Left ventricle myocardium inferior (tissue), 1 donor: ENCODE data around the gene MAPKAPK2. TPM values are rescaled to one million over a fixed set of nuclear protein-coding genes. Genes with fewer than 3 reads are reported as not detected.

Experiments
- DNase-seq: peaks from one replicate; pipeline ENCODE4 v3.0.0-alpha.2; 2020
- H3K27ac ChIP-seq: fragments of 200-600 bp; replicated peaks from 2 replicates; pipeline ENCODE4 v1.8.0; 2021
- H3K27me3 ChIP-seq: fragments of 200-600 bp; 2 replicates; pipeline ENCODE4 v1.8.0; 2021; ENCODE audit warnings: low read depth
- H3K36me3 ChIP-seq: fragments of 200-600 bp; 2 replicates; pipeline ENCODE4 v1.8.0; 2021
- H3K4me1 ChIP-seq: fragments of 200-600 bp; 2 replicates; pipeline ENCODE4 v1.8.0; 2021
- H3K4me3 ChIP-seq: fragments of 200-600 bp; 2 replicates; pipeline ENCODE4 v1.8.0; 2021; ENCODE audit warnings: mild to moderate bottlenecking, moderate library complexity
- H3K9me3 ChIP-seq: fragments of 200-600 bp; replicated peaks from 2 replicates; pipeline ENCODE4 v1.8.0; 2021
- CTCF ChIP-seq: fragments of 200-600 bp; IDR thresholded peaks from 2 replicates; pipeline ENCODE4 v1.8.0; 2021; ENCODE audit warnings: antibody characterized with exemption, mild to moderate bottlenecking, borderline replicate concordance
- intact Hi-C: fragments of 100-400 bp; cut with micrococcal nuclease; formaldehyde crosslinking; loops from one replicate; pipeline ENCODE4 v1.11.0; 2022
- total RNA-seq: library from RNA; stranded (reverse); fragmentation: NEBNext Ultra II Directional; extraction: Animal tissue kit (Norgen Biotek cat#: 25700); gene quantifications from one replicate; pipeline ENCODE4 v1.2.1, GENCODE V29; 2021
- donor health status: DM: no; HTN: yes; CAD: no; lungs with severe emphysema.

MAPKAPK2 gene
- total RNA-seq, 1 donor from 2014 or later, result 215 TPM

GRCh38 chr1:206716870-206717673 lies 32.4 kb downstream of the MAPKAPK2 start:
- H3K27ac ChIP-seq, result peak overlapping the region; percentile 71
- intact Hi-C loops, result no loop called here
- no peaks in the 10 kb centered on the region for H3K27me3 ChIP-seq
- no peaks in the 10 kb centered on the region for H3K36me3 ChIP-seq
- no peak for TF ChIP-seq CTCF
- no peak overlapping the region for H3K4me3 ChIP-seq
- peaks cover 98% of the 10 kb centered on the region for H3K4me1 ChIP-seq
- no peak for DNase-seq
- no peaks in the 10 kb centered on the region for H3K9me3 ChIP-seq

GRCh38 chr1:206717674-206717989 lies 32.9 kb downstream of the MAPKAPK2 start:
- Histone ChIP-seq H3K27me3 (no peaks in the 10 kb centered on the region), H3K4me3 (no peak overlapping the region), H3K36me3 (no peaks in the 10 kb centered on the region), H3K27ac (peak overlapping the region; percentile 71), H3K9me3 (no peaks in the 10 kb centered on the region), H3K4me1 (peaks cover 98% of the 10 kb centered on the region)
- no peak for TF ChIP-seq CTCF
- DNase-seq, result no peak
- intact Hi-C loops, result no loop called here

- no peaks in the 10 kb centered on the region for H3K36me3 ChIP-seq
- H3K4me3 ChIP-seq, result no peak overlapping the region
- TF ChIP-seq CTCF, result no peak
- DNase-seq, result no peak
- peak overlapping the region; percentile 43 for H3K27ac ChIP-seq
- peaks cover 100% of the 10 kb centered on the region for H3K4me1 ChIP-seq
- no peaks in the 10 kb centered on the region for H3K27me3 ChIP-seq
- no peaks in the 10 kb centered on the region for H3K9me3 ChIP-seq
- intact Hi-C loops, result no loop called here
These were observed 34.6 kb downstream of the MAPKAPK2 start for GRCh38 chr1:206719169-206719839.

- Histone ChIP-seq H3K9me3 (no peaks in the 10 kb centered on the region), H3K27me3 (no peaks in the 10 kb centered on the region), H3K4me3 (no peak overlapping the region), H3K4me1 (peaks cover 100% of the 10 kb centered on the region), H3K36me3 (no peaks in the 10 kb centered on the region), H3K27ac (peak overlapping the region; percentile 93)
- TF ChIP-seq CTCF, result no peak
- no peak for DNase-seq
- intact Hi-C loops, result no loop called here
These were observed 36.7 kb downstream of the MAPKAPK2 start for GRCh38 chr1:206721454-206721853.

- H3K27ac ChIP-seq, result peak overlapping the region; percentile 93
- intact Hi-C loops, result no loop called here
- DNase-seq, result no peak
- TF ChIP-seq CTCF, result no peak
- peak overlapping the region; percentile 44 for H3K4me3 ChIP-seq
- H3K4me1 ChIP-seq, result peaks cover 100% of the 10 kb centered on the region
- no peaks in the 10 kb centered on the region for H3K36me3 ChIP-seq
- H3K27me3 ChIP-seq, result no peaks in the 10 kb centered on the region
- no peaks in the 10 kb centered on the region for H3K9me3 ChIP-seq
These were observed 38.2 kb downstream of the MAPKAPK2 start for GRCh38 chr1:206722751-206723461.
